NCI-H526 (cell line): ENCODE measurements around the gene ZNF629.
"Not testable (repeated sequence)": the region's sequence is repeated elsewhere in the genome, so short reads cannot be mapped to it uniquely, and the experiment has no call there.

ENCODE experiments used
- DNase-seq, 2 experiments: peaks; one replicate each; lab custom pipeline; 2025; lab: John Stamatoyannopoulos, UW

The ZNF629 gene

DNA sequence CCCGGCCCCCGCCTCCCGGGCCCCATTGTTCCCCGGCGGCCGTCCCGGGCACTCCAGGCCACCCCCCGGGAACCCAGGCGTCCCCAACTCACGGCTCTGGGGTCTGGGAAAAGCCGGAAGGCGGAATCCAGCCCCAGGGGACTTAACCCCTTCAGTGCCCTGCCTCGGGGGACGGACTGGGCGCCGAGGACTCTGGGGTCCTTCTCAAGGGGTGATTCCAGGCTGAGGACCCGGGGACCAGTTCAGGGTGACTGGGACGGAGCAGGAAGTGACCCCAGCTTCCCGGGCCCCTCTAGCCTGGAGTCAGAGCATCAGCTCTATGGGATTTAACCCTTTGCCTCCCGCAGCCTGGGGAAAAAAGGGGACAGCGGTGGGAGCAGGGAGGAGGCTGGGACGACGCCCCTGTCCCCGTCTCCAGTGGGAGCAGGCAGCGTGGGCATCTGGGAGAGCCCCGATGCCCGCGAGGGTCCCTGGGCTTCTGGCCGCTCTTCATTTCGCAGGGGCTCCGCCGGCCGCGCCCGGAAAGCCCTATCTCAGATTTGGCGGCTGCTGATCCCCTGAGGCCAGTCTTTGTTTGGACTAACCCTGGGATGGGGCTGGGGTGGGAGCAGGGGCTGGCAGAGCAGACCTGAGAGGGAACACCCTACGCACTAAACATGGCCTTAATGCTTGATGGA is at the start of gene ZNF629:
ZNF629 (minus strand) TSS at position 270 of the 677 bp plus-strand sequence. CDS start 2,723 bp downstream, outside the sequence.
- peak; percentile 57 to 87 for DNase-seq

DNA sequence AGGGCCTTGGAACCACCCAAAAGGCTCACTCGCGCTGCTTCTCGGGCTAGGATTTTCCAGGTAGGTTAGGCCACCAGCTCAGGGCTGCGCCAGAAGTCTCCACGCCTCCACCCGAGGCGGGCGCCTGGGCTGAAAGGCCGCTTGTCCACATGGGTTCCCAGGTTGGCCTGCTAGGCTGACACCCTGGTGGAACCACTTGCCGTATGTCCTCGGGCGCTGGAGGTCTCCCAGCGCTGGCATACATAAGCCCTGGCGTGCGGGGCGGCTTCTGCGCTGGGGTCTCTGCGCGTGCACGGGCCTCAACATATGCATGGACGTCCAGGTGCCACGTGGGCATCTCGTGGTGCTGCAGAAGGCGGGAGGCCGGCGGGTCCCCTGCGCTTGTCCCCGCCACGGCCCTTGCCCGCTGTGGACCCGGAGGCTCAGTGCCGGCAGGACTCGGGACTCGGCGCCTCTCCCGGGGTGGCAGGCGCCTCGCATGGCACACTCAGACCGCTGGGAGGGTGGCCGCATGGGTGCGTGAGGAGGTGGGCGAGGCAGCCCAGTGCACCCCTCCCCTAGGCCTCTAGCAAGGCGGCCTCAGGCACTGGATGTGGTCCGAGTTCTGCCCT is 47.2 kb upstream of the ZNF629 start:
- no peak for DNase-seq

DNA sequence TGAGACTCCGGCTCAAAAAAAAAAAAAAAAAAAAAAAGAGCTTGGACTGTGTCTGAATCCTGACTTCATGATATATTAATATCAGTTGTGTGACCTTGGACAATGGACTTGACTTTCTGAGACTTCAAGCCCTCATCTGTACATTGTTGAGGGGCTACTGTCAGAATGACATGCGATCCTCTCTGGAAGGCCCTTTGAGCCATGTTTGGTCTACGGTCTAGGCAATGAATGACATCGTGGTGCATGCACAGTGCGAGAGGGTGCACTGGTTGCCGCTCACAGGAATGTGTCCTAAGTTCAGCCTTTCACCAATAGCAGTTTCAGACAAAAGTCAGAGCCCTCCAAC is 43.0 kb upstream of the ZNF629 start:
- no peak for DNase-seq

DNA sequence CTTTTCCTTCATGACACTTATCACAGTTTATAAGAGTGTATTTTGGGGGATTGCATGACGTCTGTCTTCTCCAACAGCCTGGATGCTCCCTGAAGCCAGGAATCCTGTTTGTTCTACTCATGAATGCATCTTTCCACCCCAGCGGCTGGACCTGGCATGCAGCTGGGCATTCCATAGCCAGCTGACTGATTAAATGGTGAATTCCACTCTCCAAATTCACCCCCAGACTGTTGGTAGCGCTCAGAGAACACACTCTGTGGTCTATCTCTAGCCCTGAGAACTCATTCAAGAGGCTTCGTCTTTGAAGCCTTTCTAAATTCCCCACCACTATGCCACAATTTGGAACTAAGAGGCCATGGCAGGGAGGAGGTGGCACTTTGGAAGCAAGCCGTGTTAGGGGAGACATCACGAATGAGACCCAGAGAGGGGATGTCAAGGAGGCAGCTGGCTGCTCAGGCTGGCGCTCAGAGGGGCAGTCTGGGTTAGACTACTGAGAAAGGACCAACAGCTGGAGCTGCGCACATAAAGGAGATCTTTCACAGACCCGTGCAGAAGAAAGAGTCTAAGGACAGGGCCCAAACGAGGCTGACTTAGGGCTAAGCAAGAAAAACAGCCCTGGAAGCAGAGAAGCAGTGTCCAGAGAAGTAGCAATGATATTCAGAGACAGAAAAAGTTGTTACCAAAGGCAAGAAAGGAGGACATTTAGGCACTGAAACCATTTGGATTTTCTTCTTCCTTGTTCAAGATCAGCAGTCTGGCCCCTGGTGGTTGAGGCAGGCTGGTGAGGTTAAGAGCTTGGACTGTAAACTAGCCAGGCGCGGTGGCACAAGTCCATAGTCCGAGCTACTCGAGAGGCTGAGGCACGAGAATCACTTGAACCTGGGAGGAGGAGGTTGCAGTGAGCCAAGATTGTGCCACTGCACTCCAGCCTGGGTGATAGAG is 42.4 kb upstream of the ZNF629 start:
- DNase-seq: no peak

DNA sequence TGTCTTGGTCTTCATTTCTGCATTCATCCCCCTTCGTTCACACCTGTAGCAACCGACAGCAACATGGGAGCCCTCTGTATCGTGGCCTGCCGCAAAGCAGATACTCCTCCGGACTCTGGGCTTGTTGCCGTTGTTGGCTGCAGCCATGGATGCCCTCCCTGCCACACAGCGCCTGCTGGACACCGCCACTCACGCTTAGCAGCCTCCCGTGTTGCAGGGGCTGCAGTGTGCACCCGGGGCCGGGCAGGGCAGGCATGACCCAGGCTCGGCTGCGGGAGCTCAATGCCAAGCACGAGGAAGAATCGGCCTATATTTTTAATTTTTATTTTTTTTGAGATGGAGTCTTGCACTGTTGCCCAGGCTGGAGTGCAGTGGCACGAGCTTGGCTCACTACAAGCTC is 34.9 kb upstream of the ZNF629 start:
- no peak for DNase-seq

DNA sequence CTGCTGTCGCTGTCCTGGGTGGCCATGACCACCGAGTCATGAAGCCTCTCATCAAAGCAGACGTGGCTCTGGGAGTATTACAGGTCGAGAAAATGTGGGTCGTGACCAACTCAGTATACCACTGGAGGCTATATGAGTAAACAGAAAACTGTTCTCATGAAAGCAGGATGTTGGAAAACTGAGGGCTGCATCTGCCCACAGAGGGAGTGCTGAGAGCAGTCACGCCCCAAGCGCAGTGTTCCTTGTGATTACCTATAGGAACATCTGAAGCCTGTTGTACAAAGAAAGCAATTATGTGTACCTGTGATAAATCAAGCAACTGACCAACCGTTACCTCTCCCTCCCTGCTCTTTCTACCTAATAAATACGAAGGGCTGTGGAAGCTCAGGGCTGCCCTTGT is 34.4 kb upstream of the ZNF629 start:
- not testable (repeated sequence) for DNase-seq

DNA sequence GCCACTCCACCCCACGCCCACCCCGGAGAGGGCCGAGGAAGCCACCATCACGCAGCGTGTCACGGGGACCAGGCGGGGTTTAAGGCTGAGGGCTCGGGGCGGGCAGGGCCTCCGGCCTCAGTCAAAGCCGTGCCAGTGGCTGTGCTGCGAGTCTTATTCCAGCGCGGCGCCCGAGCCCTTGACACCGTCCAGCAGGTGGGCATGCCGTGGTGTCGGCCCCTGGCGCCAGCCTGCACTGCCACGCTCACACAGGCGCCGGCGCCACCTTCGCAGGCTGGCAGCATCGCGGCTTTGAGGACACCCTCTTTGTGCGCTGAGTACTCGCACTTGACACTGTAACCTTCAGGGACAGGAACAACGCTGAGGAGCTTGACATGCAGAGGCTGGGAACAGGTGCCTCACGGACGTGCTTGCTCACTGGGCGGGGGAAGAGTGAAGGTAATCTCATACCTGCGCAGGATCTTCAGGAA is 34.0 kb upstream of the ZNF629 start:
- no peak for DNase-seq

DNA sequence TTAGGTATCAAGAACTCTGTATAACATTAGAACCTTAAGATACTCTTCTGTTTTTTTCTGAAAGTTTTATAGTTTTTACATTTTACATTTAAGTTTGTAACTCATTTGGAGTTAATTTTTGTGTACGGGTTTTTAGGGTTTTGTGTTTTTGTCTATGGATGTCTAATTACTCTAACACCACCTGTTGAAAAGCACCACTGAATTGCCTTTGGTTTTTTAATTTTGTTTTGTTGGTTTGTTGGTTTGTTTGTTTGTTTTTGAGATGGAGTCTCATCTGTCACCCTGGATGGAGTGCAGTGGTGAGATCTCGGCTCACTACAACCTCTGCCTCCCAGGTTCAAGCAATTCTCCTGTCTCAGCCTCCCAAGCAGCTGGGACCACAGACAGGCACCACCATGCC is 29.8 kb upstream of the ZNF629 start:
- no peak for DNase-seq

DNA sequence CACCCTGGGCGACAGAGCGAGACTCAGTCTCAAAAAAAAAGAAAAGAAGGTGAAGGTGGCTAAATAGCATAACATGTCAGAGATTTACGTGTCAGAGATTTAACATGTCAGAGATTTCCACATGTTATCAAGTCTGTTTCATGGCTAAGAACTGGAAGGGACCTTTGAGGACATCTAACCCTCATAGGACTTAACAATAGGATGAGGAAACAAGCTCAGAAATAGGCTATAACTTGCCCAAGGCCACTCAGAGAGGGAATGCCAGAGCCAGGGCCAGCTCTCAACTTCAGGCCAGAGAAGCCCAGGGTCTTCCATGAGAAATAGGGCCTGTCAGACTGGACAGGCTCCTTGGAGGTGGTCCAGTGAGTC is 26.8 kb upstream of the ZNF629 start:
- DNase-seq: no peak

DNA sequence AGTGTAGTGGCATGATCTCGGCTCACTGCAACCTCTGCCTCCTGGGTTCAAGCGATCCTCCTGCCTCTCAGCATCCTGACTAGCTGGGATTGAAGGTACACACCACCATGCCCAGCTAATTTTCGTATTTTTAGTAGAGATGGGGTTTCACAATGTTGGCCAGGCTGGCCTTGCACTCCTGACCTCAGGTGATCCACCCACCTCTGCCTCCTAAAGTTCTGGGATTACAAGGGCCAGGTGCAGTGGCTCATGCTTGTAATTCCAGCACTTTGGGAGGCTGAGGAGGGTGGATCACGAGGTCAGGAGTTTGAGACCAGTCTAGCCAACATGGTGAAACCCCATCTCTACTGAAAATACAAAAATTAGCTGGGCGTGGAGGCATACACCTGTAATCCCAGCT is 22.7 kb upstream of the ZNF629 start:
- not testable (repeated sequence) for DNase-seq

DNA sequence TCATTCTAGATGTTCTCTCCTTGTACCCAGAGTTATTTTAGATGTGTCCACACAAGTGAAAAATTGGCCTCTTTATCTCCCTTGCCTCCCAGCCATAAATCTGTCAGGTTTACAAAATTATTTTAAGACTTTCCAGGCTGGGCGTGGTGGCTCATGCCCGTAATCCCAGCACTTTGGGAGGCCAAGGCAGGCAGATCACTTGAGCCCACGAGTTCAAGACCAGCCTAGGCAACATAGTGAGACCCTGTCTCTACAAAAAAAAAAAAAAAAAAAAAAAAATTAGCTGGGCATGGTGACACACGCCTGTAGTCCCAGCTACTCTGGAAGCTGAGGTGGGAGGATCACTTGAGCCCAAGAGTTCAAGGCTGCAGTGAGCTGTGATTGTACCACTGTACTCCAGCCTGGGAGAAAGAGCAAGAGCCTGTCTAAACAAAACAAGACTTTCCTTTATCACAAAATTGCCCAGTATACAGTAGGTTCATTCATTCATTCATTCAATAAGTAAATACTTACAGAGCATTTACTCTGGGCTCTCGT is 22.0 kb upstream of the ZNF629 start:
- DNase-seq: not testable (repeated sequence)

DNA sequence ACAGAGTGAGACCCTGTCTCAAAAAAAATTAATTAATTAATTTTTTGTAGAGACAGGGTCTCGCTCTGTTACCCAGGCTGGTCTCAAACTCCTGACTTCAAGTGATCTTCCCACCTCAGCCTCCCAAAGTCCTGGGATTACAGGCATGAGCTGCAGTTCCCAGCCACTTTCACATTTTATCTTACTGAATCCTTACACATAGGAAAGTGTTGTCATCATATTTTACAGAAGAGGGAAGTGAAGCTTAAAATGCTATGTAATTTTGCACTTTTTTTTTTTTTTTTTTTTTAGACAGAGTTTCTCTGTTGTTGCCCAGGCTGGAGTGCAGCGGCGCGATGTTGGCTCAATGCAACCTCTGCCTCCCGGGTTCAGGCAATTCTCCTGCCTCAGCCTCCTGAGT is 21.1 kb upstream of the ZNF629 start:
- DNase-seq: no peak

DNA sequence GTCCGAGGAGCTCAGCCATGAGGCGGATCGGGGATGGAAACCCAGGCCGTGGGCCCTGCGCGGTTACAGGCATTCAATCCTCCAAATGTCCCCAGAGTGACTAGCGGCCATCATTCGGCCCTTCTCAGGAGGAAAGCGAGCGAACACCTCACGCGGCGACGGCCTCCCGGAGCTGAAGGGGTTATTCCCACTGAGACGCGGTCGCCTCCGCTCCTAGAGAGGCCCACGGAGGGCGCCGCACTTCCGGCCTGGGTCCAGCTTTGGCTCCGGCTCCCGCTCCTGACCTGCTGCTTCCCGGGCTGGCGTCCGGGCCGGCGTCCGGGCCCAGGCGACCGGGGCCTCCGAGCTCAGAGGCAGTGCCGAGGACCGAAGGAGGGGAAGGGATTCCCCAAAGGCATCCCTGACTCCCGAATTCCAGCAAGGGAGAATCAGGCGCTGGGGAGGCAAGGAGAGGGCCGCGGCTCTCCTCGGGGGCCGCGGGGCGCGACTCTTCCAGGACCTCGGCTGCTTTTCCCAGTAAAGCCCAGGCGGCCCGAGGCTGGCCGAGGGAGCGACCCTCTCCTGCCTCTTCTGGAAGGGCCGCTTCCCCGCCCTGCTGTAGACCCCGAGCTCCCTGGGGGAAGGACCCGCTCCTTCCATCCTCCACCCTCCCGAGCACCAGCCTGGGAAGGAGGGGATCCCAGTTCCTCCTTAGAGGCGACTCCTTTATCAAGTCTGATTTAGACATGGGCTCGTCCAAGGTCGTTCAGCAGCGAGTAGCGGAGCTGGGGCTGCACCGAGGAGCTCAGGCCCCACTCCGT is 18.6 kb upstream of the ZNF629 start:
- peak; percentile 67 to 94 for DNase-seq

DNA sequence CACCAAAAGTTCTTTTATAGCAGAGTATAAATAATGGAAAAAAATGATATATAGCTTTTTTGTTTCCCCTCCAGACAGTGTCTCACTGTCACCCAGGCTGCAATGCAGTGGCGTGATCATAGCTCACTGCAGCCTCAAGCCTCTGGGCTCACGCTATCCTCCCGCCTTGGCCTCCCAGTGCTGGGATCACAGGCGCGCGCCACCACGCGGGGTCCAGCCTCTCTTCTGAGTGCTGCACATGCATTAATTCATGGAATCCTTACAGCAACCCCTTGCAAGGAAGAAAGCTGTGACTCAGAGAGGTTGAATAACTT is 18.0 kb upstream of the ZNF629 start:
- peak in 1 of 2 experiments; percentile 56 for DNase-seq

DNA sequence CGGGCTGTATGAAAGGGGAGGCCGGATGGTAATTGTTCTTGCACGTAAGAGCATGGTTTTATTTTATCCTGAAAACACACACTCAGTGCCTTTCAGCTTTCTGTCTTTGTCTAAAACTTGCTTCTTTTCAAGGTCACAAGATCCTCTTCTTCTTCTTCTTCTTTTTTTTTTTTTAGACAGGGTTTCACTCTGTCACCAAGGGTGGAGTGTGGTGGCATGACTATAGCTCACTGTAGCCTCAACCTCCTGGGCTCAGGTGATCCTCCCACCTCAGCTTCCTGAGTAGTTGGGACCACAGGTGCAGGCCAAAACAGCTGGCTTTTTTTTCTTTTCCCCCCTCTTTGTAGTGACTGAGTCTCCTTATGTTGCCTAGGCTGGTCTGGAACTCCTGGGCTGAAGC is 15.9 kb upstream of the ZNF629 start:
- DNase-seq: no peak

DNA sequence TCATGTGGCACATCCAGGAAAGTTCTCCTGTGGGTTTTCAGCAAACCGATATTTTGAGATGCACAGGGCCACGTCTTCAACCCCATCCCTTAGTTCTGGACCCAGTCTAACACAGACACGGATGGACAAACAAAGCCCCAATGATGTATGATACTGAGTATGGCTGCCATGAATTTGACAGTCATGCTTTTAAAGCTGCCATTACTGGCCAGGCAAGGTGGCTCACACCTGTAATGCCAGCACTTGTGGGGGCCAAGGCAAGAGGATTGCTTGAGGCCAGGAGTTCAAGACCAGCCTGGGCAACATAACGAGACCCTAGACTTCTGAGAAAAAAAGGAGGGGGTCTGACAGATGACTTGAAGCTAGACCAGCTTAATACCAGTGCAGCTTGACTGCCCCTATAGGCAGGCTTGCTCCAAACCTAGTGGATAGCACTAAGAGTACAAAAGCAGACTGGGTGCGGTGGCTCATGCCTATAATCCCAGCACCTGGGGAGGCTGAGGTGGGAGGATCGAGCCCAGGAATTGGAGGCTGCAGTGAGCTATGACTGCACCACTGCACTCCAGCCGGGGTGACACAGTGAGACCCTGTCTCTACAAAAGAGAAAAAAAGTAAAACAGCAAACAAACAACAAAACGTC is 10.8 kb upstream of the ZNF629 start:
- no peak for DNase-seq

DNA sequence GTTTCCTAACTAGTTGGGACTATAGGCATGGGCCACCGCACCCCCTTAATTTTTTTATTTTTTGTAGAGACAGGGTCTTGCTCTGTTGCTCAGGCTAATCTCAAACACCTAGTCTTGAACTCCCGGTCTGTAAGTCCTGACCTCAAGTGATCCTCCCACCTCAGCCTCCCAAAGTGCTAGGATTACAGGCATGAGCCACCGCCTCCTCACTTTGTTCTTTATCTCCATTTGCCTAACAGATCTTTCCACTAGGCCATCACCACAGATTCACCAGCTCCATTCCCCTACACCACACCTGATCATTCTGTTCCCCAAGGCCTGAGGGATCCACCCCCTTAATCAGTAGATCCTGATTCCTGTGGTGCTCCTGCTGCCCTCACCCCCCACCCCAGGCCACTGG is 7.6 kb upstream of the ZNF629 start:
- DNase-seq: no peak

DNA sequence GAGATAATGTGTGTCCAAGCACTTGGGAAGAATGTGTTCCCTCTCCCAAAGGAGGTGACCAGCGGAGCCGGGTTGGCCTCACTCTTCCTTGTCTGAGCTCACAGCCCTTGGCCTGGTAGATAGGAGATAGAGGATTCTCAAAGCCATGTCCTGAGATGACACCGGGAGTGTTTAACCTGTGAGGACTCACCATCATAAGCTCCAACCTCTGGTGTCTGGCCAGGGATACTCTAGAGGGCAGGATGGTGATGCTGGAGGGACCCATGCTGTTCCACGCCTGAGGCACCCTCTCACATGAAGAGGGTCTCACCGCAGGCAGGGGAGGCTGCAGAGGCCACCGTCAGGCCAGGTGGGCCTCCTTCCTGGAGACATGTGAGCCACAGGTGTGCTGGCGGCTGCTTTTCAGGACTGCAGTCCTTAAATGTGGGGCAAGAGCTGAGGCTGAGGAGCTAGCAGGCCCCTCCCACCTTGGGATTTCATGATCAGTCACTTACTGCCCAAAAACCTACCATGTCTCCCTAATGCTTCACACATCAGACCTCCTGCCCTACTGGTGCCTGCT is 6.6 kb upstream of the ZNF629 start:
- DNase-seq: no peak

DNA sequence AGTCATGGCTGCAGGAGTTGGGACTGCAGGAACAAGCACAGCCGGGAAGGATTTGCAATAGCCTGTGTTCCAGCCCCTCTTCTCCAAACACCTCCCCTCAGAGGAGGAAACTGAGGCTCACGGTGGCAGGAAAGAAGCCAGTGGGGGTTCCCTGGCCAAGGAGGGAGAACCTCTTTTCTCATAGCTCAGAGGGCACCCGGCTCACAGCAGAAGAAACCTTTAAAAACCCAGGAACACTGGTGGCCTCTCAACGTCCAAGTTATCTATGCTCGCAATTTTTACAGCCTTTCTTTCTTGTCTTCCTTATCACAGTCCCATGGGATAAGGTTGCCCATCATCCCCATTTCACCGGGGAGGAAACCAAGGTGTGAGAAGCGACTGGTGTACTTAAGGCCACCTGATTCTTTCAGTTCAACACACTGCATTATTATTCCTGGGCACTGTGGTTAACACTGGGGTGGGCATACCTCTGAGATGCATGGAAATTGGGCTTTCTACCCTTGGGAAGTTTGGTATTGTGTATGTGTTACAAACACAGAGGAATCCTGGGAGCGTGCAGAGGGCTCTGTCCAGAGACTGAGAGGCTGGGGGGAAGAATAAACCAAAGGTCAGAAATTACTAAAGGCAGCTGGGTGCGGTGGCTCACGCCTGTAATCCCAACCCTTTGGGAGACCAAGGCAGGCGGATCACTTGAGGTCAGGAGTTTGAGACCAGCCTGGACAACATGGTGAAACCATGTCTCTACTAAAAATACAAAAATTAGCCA is 791 bp upstream of the ZNF629 start:
- no peak for DNase-seq
